Muscle of leg (tissue), 11 donors: ENCODE measurements around the gene TMC3. TPM values are rescaled to one million over a fixed set of nuclear protein-coding genes. Genes with fewer than 3 reads are reported as not detected.

ENCODE experiments used
- DNase-seq: peaks from one replicate; pipeline ENCODE4 v3.0.0; 2013
- H3K27ac ChIP-seq: one replicate; pipeline ENCODE4 v1.5.1; 2013; ENCODE audit warnings: mild to moderate bottlenecking, low read length, control low read depth
- H3K27me3 ChIP-seq: one replicate; pipeline ENCODE4 v1.6.1; 2013; ENCODE audit warnings: low read length; ENCODE audit not compliant: control insufficient read depth, insufficient read depth
- H3K36me3 ChIP-seq: one replicate; pipeline ENCODE4 v1.6.1; 2013; ENCODE audit warnings: low read length; ENCODE audit not compliant: control insufficient read depth, insufficient read depth
- H3K4me1 ChIP-seq: one replicate; pipeline ENCODE4 v1.6.1; 2013; ENCODE audit warnings: low read length; ENCODE audit not compliant: control insufficient read depth, insufficient read depth
- H3K4me3 ChIP-seq: one replicate; pipeline ENCODE4 v1.5.1; 2013; ENCODE audit warnings: low read length, control low read depth
- H3K9me3 ChIP-seq: replicated peaks from 2 replicates; pipeline ENCODE4 v1.6.1; 2013; ENCODE audit warnings: low read depth, low read length; ENCODE audit not compliant: control insufficient read depth
- WGBS: methylation state at CpG from one replicate; pipeline ENCODE4 v1.1.5; 2013; ENCODE audit warnings: missing lambda C conversion rate; ENCODE audit not compliant: insufficient coverage; 5-methylcytosine and 5-hydroxymethylcytosine counted together
- polyA plus RNA-seq, 8 donors: library from polyadenylated mRNA; unstranded; fragments of 120-200 nt; gene quantifications; one replicate each; pipeline versions ENCODE4 v1.2.1 to v1.2.3, GENCODE V29; 2013; ENCODE audit warnings: inconsistent platforms in 1 of 8, low replicate concordance in 1 of 8; ENCODE audit not compliant: insufficient read length in 8 of 8, insufficient read depth in 1 of 8
- total RNA-seq: library from RNA; stranded (reverse); fragments of 120-200 nt; gene quantifications from one replicate; pipeline ENCODE4 v1.2.4, GENCODE V29; 2013

TMC3 gene
- total and polyA plus RNA-seq, 9 donors: 0.04 to 0.25 (median 0.06) TPM; not detected in 2

DNA sequence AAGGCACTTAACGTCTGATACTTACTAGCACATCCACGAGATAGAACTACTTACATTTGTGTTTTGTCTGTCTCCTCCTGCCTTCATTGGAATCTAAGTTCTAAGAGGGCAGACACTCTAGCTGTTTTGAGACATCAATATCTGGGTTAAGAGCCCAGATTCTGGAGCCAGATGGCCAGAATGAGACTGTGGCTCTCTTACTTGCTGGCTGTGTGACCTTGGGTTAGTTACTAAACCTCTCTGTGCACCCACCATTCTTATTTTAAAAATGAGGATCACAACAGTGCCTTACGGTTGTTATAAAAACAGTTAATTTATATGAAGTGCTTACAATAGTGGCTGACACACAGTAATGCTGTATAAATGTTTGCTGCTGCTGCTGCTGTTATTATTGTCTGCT, 57.7 kb downstream of the TMC3 start:
- Histone ChIP-seq H3K27me3 (no peaks in the 10 kb centered on the region), H3K36me3 (peaks cover 38% of the 10 kb centered on the region), H3K4me1 (peaks cover 13% of the 10 kb centered on the region), H3K9me3 (no peaks in the 10 kb centered on the region), H3K4me3 (no peak overlapping the region), H3K27ac (no peak overlapping the region)
- no CpG with 5 or more reads among the region's 3 CpGs for WGBS
- no peak for DNase-seq

DNA sequence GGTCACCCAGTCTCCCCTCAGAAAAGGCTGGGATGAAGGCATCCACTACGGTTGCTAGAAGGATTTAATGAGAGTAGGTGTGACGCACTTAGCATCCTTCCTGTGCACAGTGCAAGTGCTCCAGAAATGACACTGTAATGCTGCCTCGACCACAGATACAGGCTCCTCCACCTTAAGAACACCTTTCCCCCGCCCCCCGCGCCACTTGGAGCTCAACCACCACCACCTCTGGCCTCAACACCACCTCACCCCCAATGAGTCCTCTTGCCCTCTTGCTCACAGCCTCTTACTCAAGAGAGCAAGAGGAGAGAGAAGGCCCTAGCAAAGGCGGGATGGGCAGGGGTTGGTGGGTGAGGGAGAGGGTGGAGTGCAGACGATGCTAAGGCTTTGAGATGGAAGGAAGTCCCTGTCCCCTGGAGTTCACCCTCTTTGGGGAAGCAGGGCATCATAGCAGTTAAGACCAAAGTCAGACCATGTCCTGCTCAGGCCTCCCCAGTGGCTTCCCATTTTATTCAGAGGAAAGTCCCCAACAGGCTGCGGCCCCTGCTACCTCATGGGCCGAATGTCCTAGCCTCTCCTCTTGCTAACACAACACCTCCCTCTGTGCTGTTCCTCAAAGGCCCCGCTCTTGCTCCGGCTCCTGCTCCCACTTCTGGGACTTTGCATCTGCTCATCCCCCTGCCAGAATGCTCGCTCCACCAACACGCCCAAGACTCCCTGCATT, 58.4 kb downstream of the TMC3 start:
- H3K36me3 ChIP-seq: peaks cover 39% of the 10 kb centered on the region

DNA sequence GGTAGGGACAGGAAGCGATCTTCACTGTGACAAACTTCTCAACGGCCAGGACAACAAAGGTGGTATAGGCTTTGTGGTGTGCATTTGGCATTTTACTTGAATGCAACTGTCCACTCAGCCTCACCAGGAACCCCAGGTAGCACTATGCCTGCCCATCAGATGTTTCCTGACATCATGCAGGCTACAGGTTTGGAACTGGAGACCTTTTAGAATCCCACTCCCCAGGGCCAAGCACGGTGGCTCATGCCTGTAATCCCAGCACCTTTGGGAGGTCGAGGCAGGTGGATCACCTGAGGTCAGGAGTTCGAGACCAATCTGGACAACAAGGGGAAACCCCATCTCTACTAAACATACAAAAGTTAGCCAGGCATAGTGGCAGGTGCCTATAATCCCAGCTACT, 59.6 kb downstream of the TMC3 start:
- WGBS: no CpG with 5 or more reads among the region's 5 CpGs
- no peak overlapping the region for H3K4me3 ChIP-seq
- no peak overlapping the region for H3K27ac ChIP-seq
- no peaks in the 10 kb centered on the region for H3K27me3 ChIP-seq
- H3K4me1 ChIP-seq: peaks cover 19% of the 10 kb centered on the region
- DNase-seq: no peak
- H3K9me3 ChIP-seq: no peaks in the 10 kb centered on the region
- peaks cover 33% of the 10 kb centered on the region for H3K36me3 ChIP-seq

More for the DNA sequence above, 58.4 kb downstream of the TMC3 start:
- no peak for DNase-seq
- peaks cover 17% of the 10 kb centered on the region for H3K4me1 ChIP-seq
- no peaks in the 10 kb centered on the region for H3K27me3 ChIP-seq
- no peaks in the 10 kb centered on the region for H3K9me3 ChIP-seq
- no peak overlapping the region for H3K27ac ChIP-seq
- WGBS: 89% methylated on average over 9 of the region's 14 CpGs
- no peak overlapping the region for H3K4me3 ChIP-seq

DNA sequence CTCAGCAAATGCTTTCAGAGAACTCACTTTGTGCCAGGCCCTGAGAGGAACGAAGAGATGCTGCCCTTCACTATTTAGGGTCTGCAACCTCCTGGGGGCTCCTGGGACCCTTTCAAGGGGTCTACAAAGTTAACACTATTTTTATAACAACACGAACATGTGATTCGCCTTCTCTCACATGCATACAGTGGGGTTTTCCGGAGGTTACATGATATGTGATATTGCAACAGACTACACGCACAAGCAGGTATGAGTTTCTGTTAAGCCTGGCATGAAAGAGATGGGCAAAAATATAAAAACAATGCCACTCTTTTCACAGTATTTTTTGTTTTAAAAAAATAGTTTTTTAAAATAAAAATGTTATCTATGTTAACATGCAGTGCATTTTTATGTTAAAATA, 60.3 kb downstream of the TMC3 start:
- Histone ChIP-seq H3K36me3 (peaks cover 30% of the 10 kb centered on the region), H3K27me3 (no peaks in the 10 kb centered on the region), H3K4me1 (peaks cover 19% of the 10 kb centered on the region), H3K9me3 (no peaks in the 10 kb centered on the region), H3K27ac (no peak overlapping the region), H3K4me3 (no peak overlapping the region)
- DNase-seq: no peak
- 88% methylated on average over 1 of the region's 5 CpGs for WGBS

DNA sequence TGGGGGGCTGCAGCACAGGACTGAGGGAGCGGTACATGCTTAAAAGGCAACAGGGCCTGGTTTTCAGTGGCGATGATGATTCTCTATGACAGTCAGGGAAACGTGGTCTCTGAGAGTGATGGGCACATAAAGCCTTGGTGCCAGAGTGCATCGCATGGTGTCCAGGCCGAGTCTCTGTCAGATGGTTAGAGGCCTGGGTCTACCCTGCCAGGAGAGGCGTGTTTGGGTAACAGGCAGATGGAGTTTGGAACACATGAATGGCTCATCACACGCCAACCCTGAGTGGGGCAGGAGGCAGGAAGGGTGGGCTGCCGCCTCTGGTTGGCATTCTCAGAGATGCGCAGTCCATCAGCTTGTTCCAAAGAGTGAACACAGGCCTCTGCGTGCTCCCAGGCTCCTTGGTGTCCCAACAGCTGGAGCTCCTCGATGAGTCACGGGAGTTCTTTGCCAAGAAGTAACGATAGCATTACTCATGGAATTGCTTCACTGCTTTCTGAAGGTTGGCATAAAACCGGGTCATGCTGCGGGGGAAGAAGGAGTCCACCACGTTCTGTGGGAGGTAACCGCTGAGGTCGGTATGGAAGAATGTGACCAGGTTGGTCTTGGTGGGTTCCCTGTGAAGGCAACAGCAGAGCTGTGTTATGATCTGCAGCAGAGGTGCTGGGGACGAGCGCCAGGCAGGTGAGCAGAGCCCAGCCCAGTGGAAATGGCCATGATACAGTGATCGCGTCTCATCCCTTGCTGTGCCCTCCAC, 61.0 kb downstream of the TMC3 start:
- H3K9me3 ChIP-seq: no peaks in the 10 kb centered on the region
- peaks cover 32% of the 10 kb centered on the region for H3K36me3 ChIP-seq
- H3K4me3 ChIP-seq: no peak overlapping the region
- WGBS: 81% methylated on average over 22 of the region's 22 CpGs
- H3K27me3 ChIP-seq: no peaks in the 10 kb centered on the region
- peak; percentile 71 for DNase-seq
- peaks cover 19% of the 10 kb centered on the region for H3K4me1 ChIP-seq
- no peak overlapping the region for H3K27ac ChIP-seq

DNA sequence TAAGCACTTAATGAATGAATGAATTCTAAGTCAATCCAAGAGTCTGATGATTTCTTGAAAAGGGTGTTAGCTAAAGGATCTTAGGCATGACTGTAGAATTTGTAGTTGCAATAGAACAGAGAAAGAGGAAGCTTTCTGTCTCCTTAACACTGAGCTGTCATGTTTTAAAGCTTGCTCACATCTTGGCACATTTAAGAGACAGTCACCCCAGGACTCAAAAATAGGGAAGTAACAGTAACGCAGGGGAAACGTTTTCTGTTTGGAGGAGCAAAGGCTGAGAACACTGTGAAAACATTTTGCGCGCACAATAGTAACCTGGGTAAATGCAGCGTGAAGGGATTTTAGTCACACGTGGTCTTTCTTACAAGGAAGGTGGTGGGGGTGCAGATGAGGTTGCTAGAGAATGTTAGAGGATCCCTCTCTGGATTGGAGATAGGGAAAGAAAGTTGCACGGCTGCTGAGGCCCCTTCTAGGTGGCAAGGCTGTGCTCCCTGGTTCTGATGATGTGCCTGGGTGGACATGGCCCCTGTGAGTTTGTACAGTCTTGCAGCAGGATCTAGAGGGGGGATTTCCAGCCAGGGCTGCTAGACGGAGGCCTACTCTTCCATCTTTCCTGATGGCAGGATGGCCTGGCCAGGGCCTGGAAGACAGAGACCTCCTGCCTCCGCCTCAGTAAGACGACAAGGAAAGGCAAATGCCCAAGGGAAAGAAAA, 62.1 kb downstream of the TMC3 start:
- Histone ChIP-seq H3K36me3 (peaks cover 32% of the 10 kb centered on the region), H3K27me3 (no peaks in the 10 kb centered on the region), H3K27ac (peak overlapping the region; percentile 42), H3K9me3 (no peaks in the 10 kb centered on the region), H3K4me1 (peaks cover 19% of the 10 kb centered on the region), H3K4me3 (no peak overlapping the region)
- WGBS: 77% methylated on average over 9 of the region's 10 CpGs
- DNase-seq: peak; percentile 67

DNA sequence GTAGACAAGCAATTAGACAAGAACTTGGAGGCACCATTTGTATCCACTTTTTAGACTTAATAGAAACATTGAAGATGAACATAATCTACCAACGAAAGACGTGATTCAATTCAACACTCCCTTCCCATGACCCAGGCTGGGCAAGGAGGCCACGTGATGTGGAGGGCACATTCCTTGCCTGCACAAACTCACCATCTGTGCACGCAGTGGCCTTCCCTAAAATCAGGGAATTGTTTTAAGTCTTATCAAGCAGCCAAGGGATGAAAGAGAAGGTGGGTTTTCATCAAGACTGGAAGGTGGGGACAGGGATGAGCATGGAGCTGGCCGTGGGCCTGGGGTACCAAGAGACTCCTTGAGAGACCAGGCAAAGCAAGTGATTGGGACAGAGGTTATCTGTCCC, 63.5 kb downstream of the TMC3 start:
- peaks cover 25% of the 10 kb centered on the region for H3K36me3 ChIP-seq
- DNase-seq: no peak
- no peaks in the 10 kb centered on the region for H3K27me3 ChIP-seq
- no peak overlapping the region for H3K27ac ChIP-seq
- no peak overlapping the region for H3K4me3 ChIP-seq
- 100% methylated on average over 1 of the region's 5 CpGs for WGBS
- peaks cover 19% of the 10 kb centered on the region for H3K4me1 ChIP-seq
- no peaks in the 10 kb centered on the region for H3K9me3 ChIP-seq

DNA sequence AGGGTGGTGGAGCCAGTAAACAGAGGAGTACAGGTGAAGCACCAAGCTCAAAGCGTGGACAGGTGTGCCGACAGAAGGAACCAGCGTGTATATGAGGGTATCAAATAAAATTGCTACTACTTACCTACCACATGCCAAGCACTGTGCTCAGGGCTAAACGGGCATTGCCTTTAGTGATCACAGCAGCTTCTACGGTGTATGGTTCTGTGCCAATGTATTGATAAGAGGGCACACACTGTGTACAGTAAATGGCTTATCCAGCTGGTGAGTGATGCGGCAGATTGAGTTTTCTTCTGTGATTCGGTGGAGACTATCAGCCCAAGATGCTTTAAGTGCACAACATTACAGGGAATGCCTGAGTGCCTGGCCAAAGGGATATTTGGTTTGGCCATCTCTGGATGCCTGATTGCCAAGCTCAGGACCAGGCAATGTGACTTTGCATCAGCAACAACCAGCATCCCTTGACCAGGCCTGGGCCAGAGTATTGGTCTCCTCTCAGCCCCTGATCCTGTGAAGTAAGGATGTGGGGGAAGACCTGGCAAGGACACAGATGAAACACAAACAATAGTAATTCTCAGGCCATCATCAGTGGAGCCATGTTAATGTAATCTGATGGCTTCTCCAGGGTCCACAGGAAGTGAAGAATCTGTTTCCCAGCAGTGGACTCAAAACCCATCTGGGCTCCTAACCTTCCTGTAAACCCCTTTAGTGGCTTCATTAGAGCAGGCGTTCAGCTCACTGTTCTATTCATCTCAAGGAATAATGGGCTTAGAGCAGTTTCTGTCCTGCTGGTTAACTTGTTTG, 64.2 kb downstream of the TMC3 start:
- Histone ChIP-seq H3K4me3 (no peak overlapping the region), H3K27me3 (no peaks in the 10 kb centered on the region), H3K27ac (no peak overlapping the region), H3K9me3 (no peaks in the 10 kb centered on the region), H3K4me1 (peaks cover 19% of the 10 kb centered on the region), H3K36me3 (peaks cover 23% of the 10 kb centered on the region)
- WGBS: 86% methylated on average over 4 of the region's 8 CpGs
- DNase-seq: peak; percentile 72

DNA sequence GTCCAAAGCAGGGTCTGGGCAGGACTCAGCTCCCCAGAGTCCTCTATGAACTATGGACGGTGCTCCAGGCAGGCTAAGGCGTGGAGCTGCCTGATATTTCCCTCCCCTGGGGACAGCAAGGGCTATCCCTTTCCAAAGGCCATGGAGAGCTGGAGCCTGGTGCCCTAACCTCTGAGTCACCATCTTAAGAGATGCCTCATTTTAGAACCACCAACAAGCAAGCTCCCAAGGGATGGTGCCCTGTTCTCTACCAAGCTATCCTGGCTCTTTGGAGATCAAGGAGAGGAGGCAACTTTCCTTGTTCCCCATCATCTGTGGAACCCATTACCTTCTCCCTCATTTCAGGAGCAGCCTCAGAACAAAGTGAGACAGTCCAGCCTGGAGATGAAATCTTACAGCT, 65.8 kb downstream of the TMC3 start:
- no peak for DNase-seq
- WGBS: 50% methylated on average over 1 of the region's 2 CpGs
- no peak overlapping the region for H3K27ac ChIP-seq
- H3K36me3 ChIP-seq: peaks cover 19% of the 10 kb centered on the region
- H3K27me3 ChIP-seq: no peaks in the 10 kb centered on the region
- no peak overlapping the region for H3K4me3 ChIP-seq
- peaks cover 31% of the 10 kb centered on the region for H3K4me1 ChIP-seq
- H3K9me3 ChIP-seq: no peaks in the 10 kb centered on the region
